Measurements from ENCODE around the gene TKTL2.
"Not testable (repeated sequence)": the region's sequence is repeated elsewhere in the genome, so short reads cannot be mapped to it uniquely, and the experiment has no call there.

Gene TKTL2

DNA sequence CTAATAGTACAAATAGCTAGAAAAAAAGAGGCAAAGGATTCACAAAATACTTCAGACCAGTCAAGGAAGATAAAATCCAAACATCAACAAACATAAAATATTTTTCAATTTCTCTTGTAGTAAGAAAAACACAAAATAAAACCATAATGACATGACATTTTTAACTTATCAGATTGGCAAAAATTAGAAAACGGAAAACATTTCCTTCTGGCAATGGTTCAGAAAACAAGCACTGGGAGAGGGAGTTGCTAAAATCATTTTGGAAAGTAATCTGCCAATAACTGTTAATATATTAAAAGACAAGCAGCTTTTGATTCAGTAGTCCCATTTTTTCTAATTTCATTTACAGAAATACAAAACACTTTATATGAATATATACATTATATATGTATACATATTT, 26.1 kb downstream of the TKTL2 start:
- Histone ChIP-seq H3K4me1 (ENCODE audit: control insufficient read depth in 1 of 2, insufficient read depth in 2 of 2, low read length in 2 of 2) (no peaks in the 10 kb centered on the region), H3K9ac (ENCODE audit: low read depth in 1 of 2, low read length in 2 of 2) (no peak overlapping the region), H3K27me3 (ENCODE audit: control insufficient read depth in 1 of 2, insufficient read depth in 2 of 2, low read length in 2 of 2) (no peaks in the 10 kb centered on the region), H3K4me3 (ENCODE audit: low read depth in 1 of 2, low read length in 2 of 2) (no peak overlapping the region), H3K9me3 (ENCODE audit: control insufficient read depth in 1 of 2, low read length in 2 of 2) (no peaks in the 10 kb centered on the region), H3K36me3 (ENCODE audit: control insufficient read depth in 1 of 2, insufficient read depth in 2 of 2, low read length in 2 of 2) (no peaks in the 10 kb centered on the region), H3K27ac (ENCODE audit: low read depth, low read length) (no peak overlapping the region)

DNA sequence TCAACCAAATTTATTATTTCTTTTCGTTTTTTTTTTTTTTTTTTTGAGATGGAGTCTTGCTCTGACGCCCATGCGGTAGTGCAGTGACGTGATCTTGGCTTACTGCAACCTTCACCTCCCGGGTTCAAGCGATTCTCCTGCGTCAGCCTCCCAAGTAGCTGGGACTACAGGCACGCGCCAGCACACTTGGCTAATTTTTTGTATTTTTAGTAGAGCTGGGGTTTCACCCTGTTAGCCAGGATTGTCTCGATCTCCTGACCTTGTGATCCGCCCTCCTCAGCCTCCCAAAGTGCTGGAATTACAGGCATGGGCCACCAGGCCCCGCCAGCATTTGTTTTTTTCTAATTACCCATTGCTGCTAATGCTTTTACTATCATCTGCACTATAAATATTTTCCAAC, 26.5 kb downstream of the TKTL2 start:
- not testable (repeated sequence) for H3K27ac ChIP-seq (ENCODE audit: low read depth, low read length); H3K27me3 ChIP-seq (ENCODE audit: control insufficient read depth in 1 of 2, insufficient read depth in 2 of 2, low read length in 2 of 2); H3K36me3 ChIP-seq (ENCODE audit: control insufficient read depth in 1 of 2, insufficient read depth in 2 of 2, low read length in 2 of 2); H3K9ac ChIP-seq (ENCODE audit: low read depth in 1 of 2, low read length in 2 of 2); H3K4me1 ChIP-seq (ENCODE audit: control insufficient read depth in 1 of 2, insufficient read depth in 2 of 2, low read length in 2 of 2); H3K9me3 ChIP-seq (ENCODE audit: control insufficient read depth in 1 of 2, low read length in 2 of 2); H3K4me3 ChIP-seq (ENCODE audit: low read depth in 1 of 2, low read length in 2 of 2)

DNA sequence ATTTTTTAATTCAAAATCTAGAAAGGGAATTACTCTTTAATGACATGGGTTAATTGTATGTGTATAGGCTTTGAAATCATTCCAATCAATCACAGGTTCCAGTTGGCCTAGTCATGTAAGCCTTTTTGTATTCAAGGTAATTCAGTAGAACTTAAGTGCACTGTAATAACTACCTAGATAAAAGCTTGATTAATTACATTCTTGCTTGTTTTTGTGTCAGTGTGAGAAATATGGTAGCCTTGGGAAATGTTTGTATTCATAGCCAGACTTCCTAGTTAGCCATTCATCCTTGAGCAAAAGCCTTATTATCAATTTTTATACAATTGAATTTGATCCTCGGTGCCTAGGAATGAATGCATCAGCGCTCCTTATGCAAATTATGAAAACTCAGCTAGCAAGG, 33.5 kb downstream of the TKTL2 start:
- no peak overlapping the region for H3K9ac ChIP-seq (ENCODE audit: low read depth in 1 of 2, low read length in 2 of 2)
- no peak overlapping the region for H3K27ac ChIP-seq (ENCODE audit: low read depth, low read length)
- H3K27me3 ChIP-seq (ENCODE audit: control insufficient read depth in 1 of 2, insufficient read depth in 2 of 2, low read length in 2 of 2), result no peaks in the 10 kb centered on the region
- no peak overlapping the region for H3K4me3 ChIP-seq (ENCODE audit: low read depth in 1 of 2, low read length in 2 of 2)
- H3K4me1 ChIP-seq (ENCODE audit: control insufficient read depth in 1 of 2, insufficient read depth in 2 of 2, low read length in 2 of 2), result no peaks in the 10 kb centered on the region
- H3K9me3 ChIP-seq (ENCODE audit: control insufficient read depth in 1 of 2, low read length in 2 of 2), result no peaks in the 10 kb centered on the region
- no peaks in the 10 kb centered on the region for H3K36me3 ChIP-seq (ENCODE audit: control insufficient read depth in 1 of 2, insufficient read depth in 2 of 2, low read length in 2 of 2)
